Gastroesophageal sphincter (tissue), 3 donors: Measurements from ENCODE around the gene DIP2C.

Experiments used
- EP300 ChIP-seq: sonication (generic); formaldehyde crosslinking; IDR thresholded peaks from one replicate; pipeline ENCODE4 v1.6.1; 2017; ENCODE audit warnings: antibody characterized with exemption, mild to moderate bottlenecking
- POLR2AphosphoS5 ChIP-seq: sonication (generic); formaldehyde crosslinking; IDR thresholded peaks from one replicate; pipeline ENCODE4 v1.6.1; 2017; ENCODE audit warnings: antibody characterized with exemption
- TF ChIP-seq, protein P1 (sequence below), 4 experiments: fragments of 200-600 bp in 2 of 4; fragments of 450-650 bp in 2 of 4; sonication (generic) in 1 of 4; IDR thresholded peaks; one replicate each; pipeline ENCODE4 v1.5.1; 2017 to 2019; ENCODE audit warnings: antibody characterized with exemption in 4 of 4, mild to moderate bottlenecking in 2 of 4, moderate library complexity in 2 of 4

DNA sequence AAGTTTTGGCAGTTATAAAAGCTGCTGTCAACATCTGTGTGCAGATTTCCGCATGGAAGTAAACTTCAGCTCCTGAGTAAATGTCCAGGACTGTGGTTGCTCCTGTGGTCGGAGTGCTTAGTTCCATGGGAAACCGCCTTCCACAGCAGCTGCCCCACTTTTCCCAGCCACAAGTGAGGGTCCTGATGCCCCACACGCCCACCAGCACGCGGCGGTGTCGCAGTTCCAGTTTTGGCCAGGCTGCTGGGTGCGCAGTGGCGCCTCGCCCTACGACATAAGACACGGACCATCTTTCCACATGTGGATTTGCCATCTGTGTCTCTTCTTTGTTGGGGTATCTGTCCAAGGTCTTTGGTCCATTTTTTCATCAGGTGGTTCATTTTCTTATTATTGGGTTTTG is 167.1 kb downstream of the DIP2C start:
- no peak for TF ChIP-seq EP300
- TF ChIP-seq, protein P1, sequence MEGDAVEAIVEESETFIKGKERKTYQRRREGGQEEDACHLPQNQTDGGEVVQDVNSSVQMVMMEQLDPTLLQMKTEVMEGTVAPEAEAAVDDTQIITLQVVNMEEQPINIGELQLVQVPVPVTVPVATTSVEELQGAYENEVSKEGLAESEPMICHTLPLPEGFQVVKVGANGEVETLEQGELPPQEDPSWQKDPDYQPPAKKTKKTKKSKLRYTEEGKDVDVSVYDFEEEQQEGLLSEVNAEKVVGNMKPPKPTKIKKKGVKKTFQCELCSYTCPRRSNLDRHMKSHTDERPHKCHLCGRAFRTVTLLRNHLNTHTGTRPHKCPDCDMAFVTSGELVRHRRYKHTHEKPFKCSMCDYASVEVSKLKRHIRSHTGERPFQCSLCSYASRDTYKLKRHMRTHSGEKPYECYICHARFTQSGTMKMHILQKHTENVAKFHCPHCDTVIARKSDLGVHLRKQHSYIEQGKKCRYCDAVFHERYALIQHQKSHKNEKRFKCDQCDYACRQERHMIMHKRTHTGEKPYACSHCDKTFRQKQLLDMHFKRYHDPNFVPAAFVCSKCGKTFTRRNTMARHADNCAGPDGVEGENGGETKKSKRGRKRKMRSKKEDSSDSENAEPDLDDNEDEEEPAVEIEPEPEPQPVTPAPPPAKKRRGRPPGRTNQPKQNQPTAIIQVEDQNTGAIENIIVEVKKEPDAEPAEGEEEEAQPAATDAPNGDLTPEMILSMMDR (IDR thresholded peaks at IDR 0.05): no peak
- no peak for TF ChIP-seq POLR2AphosphoS5
